Fibroblast of lung (primary cell): ENCODE results near the gene DOK3.

Experiments
- CTCF ChIP-seq, 2 donors: IDR thresholded peaks in 1 of 2; conservative IDR thresholded peaks in 1 of 2; 1 replicate in 1 of 2; 2 replicates in 1 of 2; pipeline ENCODE4 v1.5.1; 2011 to 2012; ENCODE audit warnings: low read length in 2 of 2, control low read depth in 1 of 2, inconsistent platforms in 1 of 2, low read depth in 1 of 2, mild to moderate bottlenecking in 1 of 2
- EZH2 ChIP-seq: IDR thresholded peaks from 2 replicates; pipeline ENCODE4 v1.5.1; 2012; ENCODE audit warnings: low read length, control low read depth, mild to moderate bottlenecking; ENCODE audit errors: missing control alignments

- TF ChIP-seq CTCF (conservative IDR thresholded peaks at IDR 0.05 in 1 of 2, IDR thresholded peaks at IDR 0.05 in 1 of 2; ENCODE audit: low read depth in 1 of 2, low read length in 2 of 2): no peak
- no peak for TF ChIP-seq EZH2
These were observed 45.6 kb upstream of the DOK3 start for GRCh38 chr5:177555228-177555627.
